SK-N-SH (cell line): ENCODE data around the gene NCKAP5. TPM values are rescaled to one million over a fixed set of nuclear protein-coding genes. Genes with fewer than 3 reads are reported as not detected.

ENCODE experiments used
- CTCF ChIA-PET: fragments of 300-600, 350-600 bp; formaldehyde crosslinking; extraction: SDS; loops from one replicate; lab custom pipeline; 2021; lab: Yijun Ruan, JAX
- POLR2A ChIA-PET: fragments of 350-600 bp; sonication (Branson Sonifier 250); formaldehyde crosslinking; extraction: SDS; loops from one replicate; lab custom pipeline; 2020; ENCODE audit warnings: antibody characterized with exemption, inconsistent platforms; lab: Yijun Ruan, JAX
- DNase-seq: peaks from one replicate; pipeline ENCODE4 v3.0.0; 2012
- H2AFZ ChIP-seq: fragments of 200-600 bp; sonication (generic); 2 replicates; pipeline ENCODE4 v1.8.1; 2016; ENCODE audit warnings: antibody characterized with exemption, mild to moderate bottlenecking, low read depth
- H3F3A ChIP-seq: fragments of 200-600 bp; sonication (generic); replicated peaks from 2 replicates; pipeline ENCODE3; 2016; ENCODE audit warnings: antibody characterized with exemption, mild to moderate bottlenecking; ENCODE audit not compliant: insufficient read depth
- H3K27ac ChIP-seq, 2 experiments: fragments of 200-500 bp in 1 of 2; fragments of 200-600 bp in 1 of 2; sonication (Bioruptor generic) in 1 of 2; sonication (generic), shearing (Covaris generic) in 1 of 2; 2 replicates each; pipeline versions ENCODE4 v1.5.1 to v1.6.1; 2014 to 2016; ENCODE audit warnings: low read depth in 2 of 2, inconsistent platforms in 1 of 2, low read length in 1 of 2, mild to moderate bottlenecking in 1 of 2, mixed read lengths in 1 of 2
- H3K27me3 ChIP-seq: fragments of 200-600 bp; sonication (generic), shearing (Covaris generic); 2 replicates; pipeline ENCODE4 v1.6.1; 2016; ENCODE audit warnings: mixed run types; ENCODE audit not compliant: insufficient read depth
- H3K36me3 ChIP-seq, 2 experiments: fragments of 200-500 bp in 1 of 2; fragments of 200-600 bp in 1 of 2; sonication (Bioruptor generic) in 1 of 2; sonication (generic) in 1 of 2; replicated peaks in 1 of 2; 2 replicates each; pipeline versions ENCODE3 to v1.5.1; 2014 to 2016; ENCODE audit warnings: low read length in 1 of 2, mild to moderate bottlenecking in 1 of 2; ENCODE audit not compliant: insufficient read depth in 2 of 2, control insufficient read depth in 1 of 2
- H3K4me1 ChIP-seq, 2 experiments: fragments of 200-500 bp in 1 of 2; fragments of 200-600 bp in 1 of 2; sonication (Bioruptor generic) in 1 of 2; sonication (generic), shearing (Covaris generic) in 1 of 2; 2 replicates each; pipeline versions ENCODE4 v1.5.1 to v1.6.1; 2014 to 2016; ENCODE audit warnings: low read depth in 1 of 2, low read length in 1 of 2, mixed run types in 1 of 2; ENCODE audit not compliant: insufficient read depth in 2 of 2, control insufficient read depth in 1 of 2
- H3K4me2 ChIP-seq: fragments of 200-600 bp; sonication (generic), shearing (Covaris generic); 2 replicates; pipeline ENCODE4 v1.6.1; 2017; ENCODE audit warnings: mixed run types
- H3K4me3 ChIP-seq, 2 experiments: fragments of 200-500 bp in 1 of 2; fragments of 200-600 bp in 1 of 2; sonication (Bioruptor generic) in 1 of 2; sonication (generic), shearing (Covaris generic) in 1 of 2; 2 replicates each; pipeline versions ENCODE4 v1.5.1 to v1.8.1; 2014 to 2016; ENCODE audit warnings: low read depth in 2 of 2, inconsistent platforms in 1 of 2, low read length in 1 of 2, mild to moderate bottlenecking in 1 of 2, mixed read lengths in 1 of 2, moderate library complexity in 1 of 2
- H3K79me2 ChIP-seq: fragments of 200-600 bp; sonication (generic); 2 replicates; pipeline ENCODE4 v1.8.1; 2017; ENCODE audit warnings: mild to moderate bottlenecking; ENCODE audit not compliant: insufficient read depth
- H3K9ac ChIP-seq: fragments of 200-600 bp; sonication (generic); 2 replicates; pipeline ENCODE4 v1.6.1; 2017; ENCODE audit warnings: mixed run types
- H3K9me2 ChIP-seq: fragments of 200-600 bp; sonication (generic); 2 replicates; pipeline ENCODE4 v1.6.1; 2017; ENCODE audit warnings: mixed run types
- H3K9me3 ChIP-seq: fragments of 200-600 bp; sonication (generic); 2 replicates; pipeline ENCODE4 v1.6.1; 2017; ENCODE audit warnings: mixed run types, mild to moderate bottlenecking, moderate library complexity
- H4K20me1 ChIP-seq: fragments of 200-600 bp; sonication (generic); 2 replicates; pipeline ENCODE4 v1.6.1; 2017; ENCODE audit warnings: mild to moderate bottlenecking, mixed run types; ENCODE audit not compliant: insufficient read depth
- CTCF ChIP-seq: fragments of 200-600 bp; sonication (generic); IDR thresholded peaks from 2 replicates; pipeline ENCODE4 v1.6.1; 2017; ENCODE audit warnings: antibody characterized with exemption, mild to moderate bottlenecking, moderate library complexity
- EP300 ChIP-seq, 2 experiments: IDR thresholded peaks; 2 replicates each; pipeline versions ENCODE4 v1.4.0 to v1.6.1; 2012; ENCODE audit warnings: borderline replicate concordance in 1 of 2, low read depth in 1 of 2, low read length in 1 of 2
- FOSL2 ChIP-seq: IDR thresholded peaks from 2 replicates; pipeline ENCODE4 v1.4.0; 2012; ENCODE audit warnings: low read depth, mild to moderate bottlenecking, moderate library complexity, borderline replicate concordance
- FOXM1 ChIP-seq: IDR thresholded peaks from 2 replicates; pipeline ENCODE4 v1.4.0; 2012; ENCODE audit warnings: low read depth, mild to moderate bottlenecking
- GABPA ChIP-seq: IDR thresholded peaks from 2 replicates; pipeline ENCODE4 v1.4.0; 2012; ENCODE audit warnings: low read depth, mild to moderate bottlenecking
- IRF3 ChIP-seq: fragments of 150-350 bp; IDR thresholded peaks from 2 replicates; pipeline ENCODE4 v1.6.1; 2016; ENCODE audit warnings: mild to moderate bottlenecking, low read depth, low read length
- MEF2A ChIP-seq: IDR thresholded peaks from 2 replicates; pipeline ENCODE4 v1.4.0; 2012; ENCODE audit warnings: low read depth, borderline replicate concordance
- MXI1 ChIP-seq: IDR thresholded peaks from 2 replicates; pipeline ENCODE4 v1.6.1; 2012; ENCODE audit warnings: mild to moderate bottlenecking, low read depth, low read length, improper control_type of control experiment
- NFIC ChIP-seq: IDR thresholded peaks from 2 replicates; pipeline ENCODE4 v1.4.0; 2012; ENCODE audit warnings: borderline replicate concordance
- POLR2AphosphoS5 ChIP-seq: IDR thresholded peaks from 2 replicates; pipeline ENCODE4 v1.6.1; 2012; ENCODE audit warnings: low read depth, low read length
- RAD21 ChIP-seq: IDR thresholded peaks from 2 replicates; pipeline ENCODE4 v1.6.1; 2012; ENCODE audit warnings: mild to moderate bottlenecking, low read length
- RCOR1 ChIP-seq: fragments of 150-350 bp; IDR thresholded peaks from 2 replicates; pipeline ENCODE4 v1.6.1; 2017; ENCODE audit warnings: antibody characterized with exemption, low read length
- REST ChIP-seq: IDR thresholded peaks from 2 replicates; pipeline ENCODE4 v1.6.1; 2012; ENCODE audit warnings: mild to moderate bottlenecking, low read depth, low read length, moderate library complexity
- RXRA ChIP-seq: IDR thresholded peaks from 2 replicates; pipeline ENCODE4 v1.4.0; 2012; ENCODE audit warnings: low read depth, mild to moderate bottlenecking, borderline replicate concordance
- SIN3A ChIP-seq: IDR thresholded peaks from 2 replicates; pipeline ENCODE4 v1.6.1; 2012; ENCODE audit warnings: low read depth, mild to moderate bottlenecking, low read length, moderate library complexity, borderline replicate concordance
- SMC3 ChIP-seq: IDR thresholded peaks from 2 replicates; pipeline ENCODE4 v1.6.1; 2012; ENCODE audit warnings: low read depth, low read length, improper control_type of control experiment
- TAF1 ChIP-seq: IDR thresholded peaks from 2 replicates; pipeline ENCODE4 v1.6.1; 2012; ENCODE audit warnings: low read depth, mild to moderate bottlenecking, low read length, moderate library complexity, borderline replicate concordance
- TCF12 ChIP-seq: IDR thresholded peaks from 2 replicates; pipeline ENCODE4 v1.4.0; 2012
- TEAD4 ChIP-seq: IDR thresholded peaks from 2 replicates; pipeline ENCODE4 v1.4.0; 2012; ENCODE audit warnings: mild to moderate bottlenecking, borderline replicate concordance; ENCODE audit not compliant: insufficient read depth
- USF1 ChIP-seq: IDR thresholded peaks from 2 replicates; pipeline ENCODE4 v1.4.0; 2012; ENCODE audit warnings: low read depth, borderline replicate concordance
- YY1 ChIP-seq: IDR thresholded peaks from 2 replicates; pipeline ENCODE4 v1.4.0; 2012; ENCODE audit warnings: low read depth, mild to moderate bottlenecking
- ZBTB33 ChIP-seq: IDR thresholded peaks from 2 replicates; pipeline ENCODE4 v1.4.0; 2012; ENCODE audit warnings: low read depth, borderline replicate concordance
- WGBS: methylation state at CpG from one replicate; pipeline ENCODE4 v1.1.6; 2017; ENCODE audit warnings: low lambda C conversion rate; 5-methylcytosine and 5-hydroxymethylcytosine counted together
- polyA plus RNA-seq, 3 experiments: library from polyadenylated mRNA; depleted of rRNA; stranded (reverse); fragments of >200 nt; gene quantifications; 2 replicates each; pipeline ENCODE4 v1.2.3, GENCODE V29; 2012

The NCKAP5 gene
- polyA plus RNA-seq, 1 of the 3 experiments (the other 2 are of a cell fraction): 0.02 TPM

- TF ChIP-seq REST (no peak), USF1 (no peak), FOSL2 (no peak), RAD21 (no peak), FOXM1 (no peak), POLR2AphosphoS5 (no peak), TAF1 (no peak), SMC3 (no peak)
Observed at GRCh38 chr2:132788310-132788838, 779.9 kb downstream of the NCKAP5 start (continued).

- DNase-seq: no peak
- Histone ChIP-seq H4K20me1 (no peaks in the 10 kb centered on the region), H3K4me1 (no peaks in the 10 kb centered on the region; a peak in 1 of 4 replicates), H3K36me3 (no peaks in the 10 kb centered on the region), H3K9ac (no peak overlapping the region), H2AFZ (no peak overlapping the region), H3K4me2 (no peak overlapping the region), H3F3A (no peaks in the 10 kb centered on the region), H3K4me3 (no peak overlapping the region), H3K27ac (no peak overlapping the region), H3K9me2 (no peaks in the 10 kb centered on the region), H3K27me3 (no peaks in the 10 kb centered on the region), H3K79me2 (no peaks in the 10 kb centered on the region), H3K9me3 (no peaks in the 10 kb centered on the region)
- WGBS: 75% methylated on average over 7 of the region's 11 CpGs
- TF ChIP-seq TCF12 (no peak), GABPA (no peak), POLR2AphosphoS5 (no peak), RCOR1 (no peak), RXRA (no peak), NFIC (no peak), CTCF (no peak), FOXM1 (no peak), ZBTB33 (no peak), TEAD4 (no peak), SIN3A (no peak), IRF3 (no peak), RAD21 (no peak), YY1 (no peak), EP300 (IDR thresholded peaks at IDR 0.05; ENCODE audit: borderline replicate concordance in 1 of 2, low read depth in 1 of 2, low read length in 1 of 2) (no peak), USF1 (no peak), MXI1 (no peak), MEF2A (no peak)
- POLR2A ChIA-PET: no interaction called here
- CTCF ChIA-PET: no interaction called here
Observed at GRCh38 chr2:132783883-132784282, 784.4 kb downstream of the NCKAP5 start.
